Endothelial cell of umbilical vein (primary cell): Measurements from ENCODE around the gene LGALS4. TPM values are rescaled to one million over a fixed set of nuclear protein-coding genes. Genes with fewer than 3 reads are reported as not detected.
"Not testable (repeated sequence)": the region's sequence is repeated elsewhere in the genome, so short reads cannot be mapped to it uniquely, and the experiment has no call there.

Experiments
- BruUV-seq: library from RNA; stranded (reverse); fragments of 400-500 nt; replicated peaks from 2 replicates; lab custom pipeline; 2021; lab: Mats Ljungman, UMichigan
- CTCF ChIA-PET: fragments of 300-600, 350-600 bp; sonication (Branson Sonifier 250); formaldehyde crosslinking; loops from one replicate; lab custom pipeline; 2021; ENCODE audit warnings: antibody characterized with exemption, inconsistent platforms; lab: Charles Lee
- POLR2A ChIA-PET: fragments of 300-600, 350-600 bp; sonication (Branson Sonifier 250); formaldehyde crosslinking; loops from one replicate; lab custom pipeline; 2021; ENCODE audit warnings: antibody characterized with exemption, inconsistent platforms; lab: Charles Lee
- DNase-seq: peaks from one replicate; pipeline ENCODE4 v3.0.0-alpha.2; 2011; ENCODE audit warnings: low read depth, low spot score
- FAIRE-seq: peaks from 2 replicates; lab custom pipeline; 2011; peaks lifted over from hg19 to GRCh38; lab: Jason Lieb, UNC
- H2AFZ ChIP-seq: 2 replicates; pipeline ENCODE4 v1.6.0; 2012; ENCODE audit warnings: low read depth, low read length, control low read depth, inconsistent platforms
- H3K27ac ChIP-seq: 2 replicates; pipeline ENCODE4 v1.5.1; 2011; ENCODE audit warnings: low read depth, mild to moderate bottlenecking, control low read depth, low read length, moderate library complexity; ENCODE audit not compliant: insufficient read depth
- H3K27me3 ChIP-seq, 2 experiments: 2 replicates each; pipeline versions ENCODE4 v1.6.0 to v1.6.1; 2011; ENCODE audit warnings: low read length in 2 of 2, mixed read lengths in 1 of 2; ENCODE audit not compliant: control insufficient read depth in 2 of 2, insufficient read depth in 2 of 2
- H3K36me3 ChIP-seq, 2 experiments: 2 replicates in 1 of 2; 3 replicates in 1 of 2; pipeline ENCODE4 v1.5.1; 2011; ENCODE audit warnings: low read length in 2 of 2, mild to moderate bottlenecking in 1 of 2, moderate library complexity in 1 of 2; ENCODE audit not compliant: control insufficient read depth in 2 of 2, insufficient read depth in 2 of 2; ENCODE audit errors: extremely low read depth in 1 of 2
- H3K4me1 ChIP-seq: 3 replicates; pipeline ENCODE4 v1.5.1; 2011; ENCODE audit warnings: mild to moderate bottlenecking, low read length; ENCODE audit not compliant: control insufficient read depth, insufficient read depth; ENCODE audit errors: extremely low read depth
- H3K4me2 ChIP-seq: 2 replicates; pipeline ENCODE4 v1.6.1; 2011; ENCODE audit warnings: low read length, control low read depth, mixed read lengths; ENCODE audit not compliant: insufficient read depth
- H3K4me3 ChIP-seq, 3 experiments: fragments of 200-600 bp in 1 of 3; sonication (generic), shearing (Covaris generic) in 1 of 3; replicated peaks in 1 of 3; 2 replicates each; pipeline ENCODE4 v1.5.1; 2011 to 2016; ENCODE audit warnings: control low read depth in 3 of 3, low read length in 3 of 3, mild to moderate bottlenecking in 2 of 3, inconsistent platforms in 1 of 3, low read depth in 1 of 3, moderate library complexity in 1 of 3; ENCODE audit not compliant: insufficient read depth in 1 of 3
- H3K79me2 ChIP-seq: 2 replicates; pipeline ENCODE4 v1.6.0; 2012; ENCODE audit warnings: low read length, inconsistent platforms; ENCODE audit not compliant: control insufficient read depth, insufficient read depth
- H3K9ac ChIP-seq: replicated peaks from 2 replicates; pipeline ENCODE3; 2011; ENCODE audit warnings: low read length, control low read depth; ENCODE audit not compliant: insufficient read depth; ENCODE audit errors: extremely low read depth
- H3K9me1 ChIP-seq: replicated peaks from 3 replicates; pipeline ENCODE4 v1.6.0; 2011; ENCODE audit warnings: mild to moderate bottlenecking, low read length; ENCODE audit not compliant: control insufficient read depth, insufficient read depth; ENCODE audit errors: extremely low read depth
- H3K9me3 ChIP-seq: replicated peaks from 2 replicates; pipeline ENCODE4 v1.5.1; 2012; ENCODE audit warnings: low read length, inconsistent platforms; ENCODE audit not compliant: control insufficient read depth, insufficient read depth
- H4K20me1 ChIP-seq: replicated peaks from 2 replicates; pipeline ENCODE3; 2011; ENCODE audit warnings: mild to moderate bottlenecking, low read length; ENCODE audit not compliant: control insufficient read depth, insufficient read depth; ENCODE audit errors: extremely low read depth
- CTCF ChIP-seq, 2 donors: IDR thresholded peaks; 1 replicate in 1 of 2; 2 replicates in 1 of 2; pipeline ENCODE4 v1.5.1; 2011; ENCODE audit warnings: low read length in 2 of 2, mild to moderate bottlenecking in 2 of 2, moderate library complexity in 2 of 2, control low read depth in 1 of 2, inconsistent platforms in 1 of 2, low read depth in 1 of 2; ENCODE audit not compliant: insufficient read depth in 1 of 2; ENCODE audit errors: extremely low read depth in 1 of 2
- EZH2 ChIP-seq: IDR thresholded peaks from 2 replicates; pipeline ENCODE4 v1.6.1; 2012; ENCODE audit warnings: borderline replicate concordance, low read depth, mild to moderate bottlenecking, moderate library complexity, low read length, inconsistent platforms; ENCODE audit not compliant: severe bottlenecking
- FOS ChIP-seq: IDR thresholded peaks from 2 replicates; pipeline ENCODE4 v1.6.1; 2011; ENCODE audit warnings: mild to moderate bottlenecking, low read length, moderate library complexity, borderline replicate concordance; ENCODE audit not compliant: insufficient read depth
- GATA2 ChIP-seq: IDR thresholded peaks from 2 replicates; pipeline ENCODE4 v1.7.0; 2011; ENCODE audit warnings: low read depth, mild to moderate bottlenecking, moderate library complexity, mixed read lengths, low read length; ENCODE audit not compliant: insufficient read length, insufficient read depth
- JUN ChIP-seq: IDR thresholded peaks from 2 replicates; pipeline ENCODE4 v1.6.1; 2011; ENCODE audit warnings: borderline replicate concordance, low read depth; ENCODE audit not compliant: insufficient read length, insufficient read depth
- MAX ChIP-seq: IDR thresholded peaks from 2 replicates; pipeline ENCODE4 v1.6.1; 2011; ENCODE audit not compliant: insufficient read depth, insufficient read length
- MYC ChIP-seq: IDR thresholded peaks from one replicate; pipeline ENCODE4 v1.6.1; 2011; ENCODE audit warnings: mild to moderate bottlenecking, low read depth, low read length
- POLR2A ChIP-seq: IDR thresholded peaks from 2 replicates; pipeline ENCODE4 v1.6.1; 2012; ENCODE audit warnings: low read depth, mild to moderate bottlenecking, control low read depth, low read length
- POLR2AphosphoS5 ChIP-seq: IDR thresholded peaks from 2 replicates; pipeline ENCODE4 v1.6.1; 2012; ENCODE audit warnings: low read depth, mild to moderate bottlenecking, control low read depth, low read length, moderate library complexity; ENCODE audit not compliant: insufficient read depth
- dilution Hi-C: fragments of 300-500 bp; cut with MboI; formaldehyde crosslinking; loops from one replicate; pipeline ENCODE4 v1.15.0; 2019; ENCODE audit warnings: low sequenced_read_pairs; ENCODE audit not compliant: extremely low pct_ligation_motif_present
- intact Hi-C: fragments of 100-400 bp; cut with micrococcal nuclease; formaldehyde crosslinking; loops from one replicate; pipeline ENCODE4 v1.10.0; 2022
- polyA plus RNA-seq, 4 experiments: library from polyadenylated mRNA; depleted of rRNA in 3 of 4; stranded (reverse) in 3 of 4; unstranded in 1 of 4; fragments of >200 nt; gene quantifications; 2 replicates each; pipeline versions ENCODE4 v1.2.1 to v1.2.3, GENCODE V29; 2011 to 2012; ENCODE audit warnings: missing spikeins in 1 of 4
- total RNA-seq: library from RNA; stranded (reverse); gene quantifications from 2 replicates; pipeline ENCODE4 v1.2.3, GENCODE V29; 2021

Gene LGALS4
- total and polyA plus RNA-seq, 2 donors (not counting 3 experiments of a cell fraction or from before 2014, with no cell fraction given) = 0.19 TPM; not detected in 1

GRCh38 chr19:38763795-38764220 is 48.9 kb downstream of the LGALS4 start:
- H4K20me1 ChIP-seq = no peaks in the 10 kb centered on the region
- H3K9me1 ChIP-seq = no peaks in the 10 kb centered on the region
- H3K4me2 ChIP-seq = no peak overlapping the region
- no peaks in the 10 kb centered on the region for H3K9me3 ChIP-seq
- FAIRE-seq = no peak
- no peak for DNase-seq
- H3K4me1 ChIP-seq = no peaks in the 10 kb centered on the region
- POLR2A ChIA-PET = no interaction called here
- no peak overlapping the region for H3K9ac ChIP-seq
- intact Hi-C loops = no loop called here
- H3K79me2 ChIP-seq = no peaks in the 10 kb centered on the region
- H3K36me3 ChIP-seq = no peaks in the 10 kb centered on the region
- no peaks in the 10 kb centered on the region for H3K27me3 ChIP-seq
- BruUV-seq = no TSS peak
- no peak overlapping the region for H3K27ac ChIP-seq
- dilution Hi-C loops = no loop called here
- no peak overlapping the region for H2AFZ ChIP-seq
- CTCF ChIA-PET = no interaction called here
- no peak overlapping the region for H3K4me3 ChIP-seq
- no peak for TF ChIP-seq MYC
- TF ChIP-seq CTCF (IDR thresholded peaks at IDR 0.05; ENCODE audit: extremely low read depth in 1 of 2, insufficient read depth in 1 of 2, low read depth in 1 of 2, low read length in 2 of 2) = no peak
- TF ChIP-seq EZH2 = no peak
- TF ChIP-seq JUN = no peak
- no peak for TF ChIP-seq POLR2A
- no peak for TF ChIP-seq MAX
- no peak for TF ChIP-seq GATA2
- no peak for TF ChIP-seq FOS
- no peak for TF ChIP-seq POLR2AphosphoS5

- H3K79me2 ChIP-seq, BruUV-seq: not testable (repeated sequence)
Observed at GRCh38 chr19:38761884-38762389, 50.8 kb downstream of the LGALS4 start.

More at GRCh38 chr19:38761884-38762389, 50.8 kb downstream of the LGALS4 start:
- H3K9me3 ChIP-seq, H3K4me3 ChIP-seq, H3K27me3 ChIP-seq, H3K4me2 ChIP-seq, H3K9ac ChIP-seq, POLR2A ChIA-PET, DNase-seq, intact Hi-C loops, H2AFZ ChIP-seq, H3K27ac ChIP-seq, H3K9me1 ChIP-seq, H4K20me1 ChIP-seq, dilution Hi-C loops, H3K4me1 ChIP-seq, H3K36me3 ChIP-seq: not testable (repeated sequence)
- peak; percentile 12 for FAIRE-seq
- CTCF ChIA-PET = interaction anchor here (1.3 to 1.8 kb wide), 2 partner anchors 8 to 128 kb away, joined by 3 to 8 read pairs; no protein-coding TSS in a partner anchor
